Renal cortical epithelial cell (primary cell): ENCODE measurements around the gene GLI1. TPM values are rescaled to one million over a fixed set of nuclear protein-coding genes. Genes with fewer than 3 reads are reported as not detected.

Experiments used
- DNase-seq: peaks from one replicate; pipeline ENCODE4 v3.0.0-alpha.2; 2011; ENCODE audit warnings: low read depth
- total RNA-seq: library from RNA; depleted of rRNA; stranded (reverse); fragments of >200 nt; gene quantifications from 2 replicates; pipeline ENCODE4 v1.2.3, GENCODE V29; 2014

GLI1 gene
- total RNA-seq, 1 donor from 2014 or later, result 0.50 TPM

GRCh38 chr12:57460841-57461275 lies 1.3 kb downstream of the GLI1 start:
- DNase-seq, result no peak

- DNase-seq, result no peak
Measured at GRCh38 chr12:57461276-57461916, 1.8 kb downstream of the GLI1 start.

GRCh38 chr12:57461917-57462250 lies 2.3 kb downstream of the GLI1 start:
- DNase-seq, result no peak

GRCh38 chr12:57462251-57462911 lies 2.8 kb downstream of the GLI1 start:
- peak; percentile 80 for DNase-seq

- no peak for DNase-seq
Measured at GRCh38 chr12:57462912-57463253, 3.3 kb downstream of the GLI1 start.

GRCh38 chr12:57464569-57464968 lies 5.0 kb downstream of the GLI1 start:
- no peak for DNase-seq

- no peak for DNase-seq
Measured at GRCh38 chr12:57465030-57465746, 5.6 kb downstream of the GLI1 start.

- no peak for DNase-seq
Measured at GRCh38 chr12:57465747-57466505, 6.3 kb downstream of the GLI1 start.

GRCh38 chr12:57467212-57467874 lies 7.8 kb downstream of the GLI1 start:
- DNase-seq, result no peak

GRCh38 chr12:57467915-57468314 lies 8.3 kb downstream of the GLI1 start:
- DNase-seq, result no peak

GRCh38 chr12:57469296-57470164 lies 9.9 kb downstream of the GLI1 start:
- no peak for DNase-seq

- DNase-seq, result no peak
Measured at GRCh38 chr12:57470286-57470969, 10.8 kb downstream of the GLI1 start.

- DNase-seq, result no peak
Measured at GRCh38 chr12:57470970-57471656, 11.5 kb downstream of the GLI1 start.

GRCh38 chr12:57471661-57472060 lies 12.1 kb downstream of the GLI1 start:
- no peak for DNase-seq

GRCh38 chr12:57472391-57472790 lies 12.8 kb downstream of the GLI1 start:
- DNase-seq, result no peak

GRCh38 chr12:57473392-57473791 lies 13.8 kb downstream of the GLI1 start:
- DNase-seq, result no peak

GRCh38 chr12:57473886-57474285 lies 14.3 kb downstream of the GLI1 start:
- DNase-seq, result no peak

- DNase-seq, result no peak
Measured at GRCh38 chr12:57474430-57474829, 14.8 kb downstream of the GLI1 start.

- DNase-seq, result no peak
Measured at GRCh38 chr12:57474862-57475261, 15.3 kb downstream of the GLI1 start.
